HepG2 (cell line): ENCODE results near the gene ALK. TPM values are rescaled to one million over a fixed set of nuclear protein-coding genes. Genes with fewer than 3 reads are reported as not detected.

Source experiments
- ATAC-seq: fragments of 200-7000 bp; cut with Tn5 transposase; 3 replicates; pipeline ENCODE4 v1.9.1; 2020; ENCODE audit warnings: mild to moderate bottlenecking, moderate library complexity
- BruUV-seq: library from RNA; stranded (reverse); fragments of 400-500 nt; replicated peaks from 2 replicates; lab custom pipeline; 2021; lab: Mats Ljungman, UMichigan
- CTCF ChIA-PET: fragments of 300-600 bp; formaldehyde crosslinking; extraction: SDS; loops from one replicate; lab custom pipeline; 2021; ENCODE audit warnings: low total read pairs, inconsistent platforms, low intra/inter-chr PET ratio; lab: Yijun Ruan, JAX
- POLR2A ChIA-PET: fragments of 350-600 bp; sonication (Branson Sonifier 250); formaldehyde crosslinking; loops from one replicate; lab custom pipeline; 2020; ENCODE audit warnings: antibody characterized with exemption, inconsistent platforms; lab: Yijun Ruan, JAX
- DNase-seq: peaks from one replicate; pipeline ENCODE4 v3.0.0-alpha.2; 2015; ENCODE audit warnings: low spot score
- FAIRE-seq: peaks from 3 replicates; lab custom pipeline; 2011; peaks lifted over from hg19 to GRCh38; lab: Jason Lieb, UNC
- H2AFZ ChIP-seq: one replicate; pipeline ENCODE4 v1.6.1; 2011; ENCODE audit warnings: low read length, inconsistent platforms
- H3K27ac ChIP-seq: fragments of 300-600 bp; 3 replicates; pipeline ENCODE4 v1.8.0; 2011; ENCODE audit warnings: mixed run types, mild to moderate bottlenecking, mixed read lengths, low read length, inconsistent platforms; ENCODE audit not compliant: insufficient read depth; ENCODE audit errors: extremely low read length
- H3K27me3 ChIP-seq, 2 experiments: fragments of 200-600 bp in 1 of 2; 2 replicates in 1 of 2; 3 replicates in 1 of 2; pipeline versions ENCODE4 v1.6.0 to v1.8.0; 2011; ENCODE audit warnings: low read length in 2 of 2, mild to moderate bottlenecking in 2 of 2, moderate library complexity in 2 of 2, inconsistent platforms in 1 of 2; ENCODE audit not compliant: insufficient read depth in 2 of 2, control insufficient read depth in 1 of 2
- H3K36me3 ChIP-seq, 2 experiments: fragments of 200-600 bp in 1 of 2; replicated peaks in 1 of 2; 2 replicates in 1 of 2; 3 replicates in 1 of 2; pipeline versions ENCODE4 v1.5.1 to v1.8.0; 2011; ENCODE audit warnings: low read length in 2 of 2, inconsistent platforms in 1 of 2; ENCODE audit not compliant: insufficient read depth in 2 of 2, control insufficient read depth in 1 of 2
- H3K4me1 ChIP-seq: 2 replicates; pipeline ENCODE4 v1.5.1; 2012; ENCODE audit warnings: low read length, inconsistent platforms; ENCODE audit not compliant: insufficient read depth
- H3K4me2 ChIP-seq: 2 replicates; pipeline ENCODE4 v1.6.0; 2011; ENCODE audit warnings: low read depth, low read length, inconsistent platforms
- H3K4me3 ChIP-seq, 3 experiments: fragments of 200-600 bp in 1 of 3; sonication (generic), shearing (Covaris generic) in 1 of 3; replicated peaks in 1 of 3; 2 replicates each; pipeline ENCODE4 v1.5.1; 2011 to 2016; ENCODE audit warnings: low read length in 3 of 3, inconsistent platforms in 2 of 3, low read depth in 2 of 3, mild to moderate bottlenecking in 2 of 3, control low read depth in 1 of 3, mixed read lengths in 1 of 3; ENCODE audit not compliant: insufficient read depth in 1 of 3
- H3K79me2 ChIP-seq: one replicate; pipeline ENCODE4 v1.6.1; 2011; ENCODE audit warnings: low read length, inconsistent platforms; ENCODE audit not compliant: insufficient read depth
- H3K9ac ChIP-seq: 2 replicates; pipeline ENCODE4 v1.6.0; 2011; ENCODE audit warnings: mild to moderate bottlenecking, low read depth, low read length, inconsistent platforms; ENCODE audit not compliant: insufficient read depth
- H3K9me3 ChIP-seq: 2 replicates; pipeline ENCODE4 v1.5.1; 2012; ENCODE audit warnings: mild to moderate bottlenecking, low read length
- H4K20me1 ChIP-seq: 2 replicates; pipeline ENCODE4 v1.6.0; 2011; ENCODE audit warnings: inconsistent platforms, mild to moderate bottlenecking, low read length, moderate library complexity; ENCODE audit not compliant: insufficient read depth
- ATAD3A ChIP-seq: sonication (generic); formaldehyde crosslinking; IDR thresholded peaks from 2 replicates; pipeline ENCODE4 v1.4.0; 2020; ENCODE audit warnings: missing genetic modification reagents
- HDAC2 ChIP-seq: sonication (generic); formaldehyde crosslinking; IDR thresholded peaks from 2 replicates; pipeline ENCODE4 v1.4.0; 2020; ENCODE audit warnings: missing genetic modification reagents
- HHEX ChIP-seq: IDR thresholded peaks from 2 replicates; pipeline ENCODE4 v1.6.1; 2016; ENCODE audit warnings: control low read depth
- KLF11 ChIP-seq: IDR thresholded peaks from 2 replicates; pipeline ENCODE4 v1.6.1; 2016; ENCODE audit warnings: missing compliant biosample characterization
- PHF8 ChIP-seq: sonication (generic); formaldehyde crosslinking; IDR thresholded peaks from 2 replicates; pipeline ENCODE4 v1.5.0; 2020; ENCODE audit warnings: missing genetic modification reagents
- PRMT3 ChIP-seq: sonication (generic); formaldehyde crosslinking; IDR thresholded peaks from 2 replicates; pipeline ENCODE4 v1.8.1; 2022; ENCODE audit warnings: low read depth, mild to moderate bottlenecking, moderate library complexity, missing genetic modification reagents, borderline replicate concordance
- RORA ChIP-seq: sonication (generic); formaldehyde crosslinking; IDR thresholded peaks from 2 replicates; pipeline ENCODE4 v1.5.0; 2020; ENCODE audit warnings: mild to moderate bottlenecking, missing genetic modification reagents, moderate library complexity
- ZNF296 ChIP-seq: sonication (generic); formaldehyde crosslinking; conservative IDR thresholded peaks from 2 replicates; pipeline ENCODE4 v1.5.0; 2020; ENCODE audit warnings: mild to moderate bottlenecking, missing genetic modification reagents
- WGBS: methylation state at CpG from one replicate; pipeline ENCODE4 v1.1.6; 2017; ENCODE audit warnings: low lambda C conversion rate; 5-methylcytosine and 5-hydroxymethylcytosine counted together
- in situ Hi-C: cut with HindIII; loops from 2 replicates; pipeline ENCODE4 v1.10.0; 2017; ENCODE audit warnings: low pct_unique_long_range_greater_than_20kb; ENCODE audit not compliant: extremely low pct_ligation_motif_present
- intact Hi-C: fragments of 100-400 bp; cut with micrococcal nuclease; formaldehyde crosslinking; loops from one replicate; pipeline ENCODE4 v1.10.0; 2022; ENCODE audit not compliant: unreplicated experiment
- polyA plus RNA-seq, 8 experiments: library from polyadenylated mRNA; depleted of rRNA in 3 of 8; stranded (reverse) in 7 of 8; unstranded in 1 of 8; fragments of >200 nt; fragmentation: Illumina TruSeq in 4 of 8; extraction: Trizol in 4 of 8; gene quantifications; 2 replicates each; pipeline versions ENCODE4 v1.2.1 to v1.2.3, GENCODE V29; 2011 to 2016; ENCODE audit warnings: low read depth in 4 of 8, missing spikeins in 1 of 8, mixed read lengths in 1 of 8; ENCODE audit not compliant: insufficient read depth in 1 of 8
- total RNA-seq, 5 experiments: library from RNA; depleted of rRNA; stranded (reverse); fragments of >200 nt; fragmentation: Illumina TruSeq; extraction: Trizol; gene quantifications; 2 replicates each; pipeline ENCODE4 v1.2.3, GENCODE V29; 2016; ENCODE audit warnings: low read depth in 1 of 5
- TF ChIP-seq, protein P1 (sequence below): sonication (generic); formaldehyde crosslinking; IDR thresholded peaks from 2 replicates; pipeline ENCODE4 v1.4.0; 2020; ENCODE audit warnings: low read depth, missing genetic modification reagents
- TF ChIP-seq, protein P2 (sequence below): sonication (generic); formaldehyde crosslinking; IDR thresholded peaks from 2 replicates; pipeline ENCODE4 v1.8.0; 2023; ENCODE audit warnings: mild to moderate bottlenecking, missing genetic modification reagents
- TF ChIP-seq, protein P3 (sequence below): sonication (generic); formaldehyde crosslinking; IDR thresholded peaks from 2 replicates; pipeline ENCODE4 v1.4.0; 2020; ENCODE audit warnings: mild to moderate bottlenecking, low read depth, missing genetic modification reagents
- TF ChIP-seq, protein P4 (sequence below): sonication (generic); formaldehyde crosslinking; IDR thresholded peaks from 2 replicates; pipeline ENCODE4 v1.4.0; 2020; ENCODE audit warnings: missing genetic modification reagents
- TF ChIP-seq, protein P5 (sequence below), 2 experiments: sonication (generic) in 1 of 2; formaldehyde crosslinking in 1 of 2; IDR thresholded peaks; 2 replicates each; pipeline versions ENCODE4 v1.4.0 to v1.6.1; 2018 to 2020; ENCODE audit warnings: missing genetic modification reagents in 2 of 2, borderline replicate concordance in 1 of 2, low read depth in 1 of 2, mild to moderate bottlenecking in 1 of 2, missing biosample characterization in 1 of 2
- TF ChIP-seq, protein P6 (sequence below): sonication (generic); formaldehyde crosslinking; IDR thresholded peaks from 2 replicates; pipeline ENCODE4 v1.8.0; 2022; ENCODE audit warnings: missing genetic modification reagents, mild to moderate bottlenecking, inconsistent platforms, borderline replicate concordance

ALK gene
- total and polyA plus RNA-seq, 2 of the 13 experiments (the other 11 are each of a cell fraction or from before 2014, with no cell fraction given), result not detected

DNA sequence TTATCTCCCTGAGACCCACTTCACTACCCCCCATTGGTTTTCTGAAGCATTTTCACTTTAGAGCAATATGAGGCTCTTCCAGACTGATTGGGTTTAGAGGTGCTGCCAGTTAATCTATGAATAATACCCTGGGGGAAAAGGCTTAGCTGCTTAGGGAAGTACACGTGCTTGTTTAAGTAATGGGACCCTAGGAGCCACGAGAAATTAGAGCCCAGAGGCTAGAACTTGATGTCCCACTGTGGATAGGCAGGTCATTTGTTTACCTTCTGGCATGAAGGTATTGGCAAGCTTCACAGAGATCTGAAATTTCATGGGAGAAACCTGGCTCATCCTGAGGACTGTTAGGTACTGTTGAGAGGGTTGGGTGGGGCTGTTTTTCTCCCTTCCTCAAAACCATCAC, 746.4 kb downstream of the ALK start:
- H3K4me3 ChIP-seq, result no peak overlapping the region
- no peak overlapping the region for H3K9ac ChIP-seq
- 5% methylated on average over 2 of the region's 2 CpGs for WGBS
- BruUV-seq, result no TSS peak
- no peak for FAIRE-seq
- H2AFZ ChIP-seq, result no peak overlapping the region
- no peak for DNase-seq
- H3K9me3 ChIP-seq, result no peaks in the 10 kb centered on the region
- H3K4me1 ChIP-seq, result no peaks in the 10 kb centered on the region
- H3K27ac ChIP-seq, result no peak overlapping the region
- ATAC-seq, result no peak
- in situ Hi-C loops (no loop called here), intact Hi-C loops (no loop called here)
- no peaks in the 10 kb centered on the region for H3K27me3 ChIP-seq
- POLR2A ChIA-PET, result no interaction called here
- H3K4me2 ChIP-seq, result no peak overlapping the region
- no peaks in the 10 kb centered on the region for H4K20me1 ChIP-seq
- no peaks in the 10 kb centered on the region for H3K36me3 ChIP-seq
- H3K79me2 ChIP-seq, result no peaks in the 10 kb centered on the region
- CTCF ChIA-PET, result no interaction called here
- no peak for TF ChIP-seq KLF11
- TF ChIP-seq, protein P1, sequence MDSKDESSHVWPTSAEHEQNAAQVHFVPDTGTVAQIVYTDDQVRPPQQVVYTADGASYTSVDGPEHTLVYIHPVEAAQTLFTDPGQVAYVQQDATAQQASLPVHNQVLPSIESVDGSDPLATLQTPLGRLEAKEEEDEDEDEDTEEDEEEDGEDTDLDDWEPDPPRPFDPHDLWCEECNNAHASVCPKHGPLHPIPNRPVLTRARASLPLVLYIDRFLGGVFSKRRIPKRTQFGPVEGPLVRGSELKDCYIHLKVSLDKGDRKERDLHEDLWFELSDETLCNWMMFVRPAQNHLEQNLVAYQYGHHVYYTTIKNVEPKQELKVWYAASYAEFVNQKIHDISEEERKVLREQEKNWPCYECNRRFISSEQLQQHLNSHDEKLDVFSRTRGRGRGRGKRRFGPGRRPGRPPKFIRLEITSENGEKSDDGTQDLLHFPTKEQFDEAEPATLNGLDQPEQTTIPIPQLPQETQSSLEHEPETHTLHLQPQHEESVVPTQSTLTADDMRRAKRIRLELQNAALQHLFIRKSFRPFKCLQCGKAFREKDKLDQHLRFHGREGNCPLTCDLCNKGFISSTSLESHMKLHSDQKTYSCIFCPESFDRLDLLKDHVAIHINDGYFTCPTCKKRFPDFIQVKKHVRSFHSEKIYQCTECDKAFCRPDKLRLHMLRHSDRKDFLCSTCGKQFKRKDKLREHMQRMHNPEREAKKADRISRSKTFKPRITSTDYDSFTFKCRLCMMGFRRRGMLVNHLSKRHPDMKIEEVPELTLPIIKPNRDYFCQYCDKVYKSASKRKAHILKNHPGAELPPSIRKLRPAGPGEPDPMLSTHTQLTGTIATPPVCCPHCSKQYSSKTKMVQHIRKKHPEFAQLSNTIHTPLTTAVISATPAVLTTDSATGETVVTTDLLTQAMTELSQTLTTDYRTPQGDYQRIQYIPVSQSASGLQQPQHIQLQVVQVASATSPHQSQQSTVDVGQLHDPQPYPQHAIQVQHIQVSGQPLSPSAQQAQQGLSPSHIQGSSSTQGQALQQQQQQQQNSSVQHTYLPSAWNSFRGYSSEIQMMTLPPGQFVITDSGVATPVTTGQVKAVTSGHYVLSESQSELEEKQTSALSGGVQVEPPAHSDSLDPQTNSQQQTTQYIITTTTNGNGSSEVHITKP, result no peak
- TF ChIP-seq ZNF296, result no peak
- TF ChIP-seq, protein P2, sequence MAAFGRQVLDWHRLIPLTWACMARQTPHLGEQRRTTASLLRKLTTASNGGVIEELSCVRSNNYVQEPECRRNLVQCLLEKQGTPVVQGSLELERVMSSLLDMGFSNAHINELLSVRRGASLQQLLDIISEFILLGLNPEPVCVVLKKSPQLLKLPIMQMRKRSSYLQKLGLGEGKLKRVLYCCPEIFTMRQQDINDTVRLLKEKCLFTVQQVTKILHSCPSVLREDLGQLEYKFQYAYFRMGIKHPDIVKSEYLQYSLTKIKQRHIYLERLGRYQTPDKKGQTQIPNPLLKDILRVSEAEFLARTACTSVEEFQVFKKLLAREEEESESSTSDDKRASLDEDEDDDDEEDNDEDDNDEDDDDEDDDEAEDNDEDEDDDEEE (CRISPR knock-in tag), result no peak
- TF ChIP-seq HDAC2, result no peak
- TF ChIP-seq, protein P3, sequence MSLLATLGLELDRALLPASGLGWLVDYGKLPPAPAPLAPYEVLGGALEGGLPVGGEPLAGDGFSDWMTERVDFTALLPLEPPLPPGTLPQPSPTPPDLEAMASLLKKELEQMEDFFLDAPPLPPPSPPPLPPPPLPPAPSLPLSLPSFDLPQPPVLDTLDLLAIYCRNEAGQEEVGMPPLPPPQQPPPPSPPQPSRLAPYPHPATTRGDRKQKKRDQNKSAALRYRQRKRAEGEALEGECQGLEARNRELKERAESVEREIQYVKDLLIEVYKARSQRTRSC (CRISPR knock-in tag), result no peak
- no peak for TF ChIP-seq ATAD3A (CRISPR knock-in tag)
- TF ChIP-seq, protein P4, sequence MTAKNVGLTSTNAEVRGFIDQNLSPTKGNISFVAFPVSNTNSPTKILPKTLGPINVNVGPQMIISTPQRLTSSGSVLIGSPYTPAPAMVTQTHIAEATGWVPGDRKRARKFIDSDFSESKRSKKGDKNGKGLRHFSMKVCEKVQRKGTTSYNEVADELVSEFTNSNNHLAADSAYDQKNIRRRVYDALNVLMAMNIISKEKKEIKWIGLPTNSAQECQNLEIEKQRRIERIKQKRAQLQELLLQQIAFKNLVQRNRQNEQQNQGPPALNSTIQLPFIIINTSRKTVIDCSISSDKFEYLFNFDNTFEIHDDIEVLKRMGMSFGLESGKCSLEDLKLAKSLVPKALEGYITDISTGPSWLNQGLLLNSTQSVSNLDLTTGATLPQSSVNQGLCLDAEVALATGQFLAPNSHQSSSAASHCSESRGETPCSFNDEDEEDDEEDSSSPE (CRISPR knock-in tag), result no peak
- no peak for TF ChIP-seq HHEX (CRISPR knock-in tag)
- TF ChIP-seq, protein P5, sequence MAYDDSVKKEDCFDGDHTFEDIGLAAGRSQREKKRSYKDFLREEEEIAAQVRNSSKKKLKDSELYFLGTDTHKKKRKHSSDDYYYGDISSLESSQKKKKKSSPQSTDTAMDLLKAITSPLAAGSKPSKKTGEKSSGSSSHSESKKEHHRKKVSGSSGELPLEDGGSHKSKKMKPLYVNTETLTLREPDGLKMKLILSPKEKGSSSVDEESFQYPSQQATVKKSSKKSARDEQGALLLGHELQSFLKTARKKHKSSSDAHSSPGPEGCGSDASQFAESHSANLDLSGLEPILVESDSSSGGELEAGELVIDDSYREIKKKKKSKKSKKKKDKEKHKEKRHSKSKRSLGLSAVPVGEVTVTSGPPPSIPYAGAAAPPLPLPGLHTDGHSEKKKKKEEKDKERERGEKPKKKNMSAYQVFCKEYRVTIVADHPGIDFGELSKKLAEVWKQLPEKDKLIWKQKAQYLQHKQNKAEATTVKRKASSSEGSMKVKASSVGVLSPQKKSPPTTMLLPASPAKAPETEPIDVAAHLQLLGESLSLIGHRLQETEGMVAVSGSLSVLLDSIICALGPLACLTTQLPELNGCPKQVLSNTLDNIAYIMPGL (CRISPR knock-in tag; IDR thresholded peaks at IDR 0.05; ENCODE audit: borderline replicate concordance in 1 of 2, low read depth in 1 of 2), result no peak
- no peak for TF ChIP-seq PHF8 (CRISPR knock-in tag)
- no peak for TF ChIP-seq PRMT3 (CRISPR knock-in tag)
- TF ChIP-seq, protein P6, sequence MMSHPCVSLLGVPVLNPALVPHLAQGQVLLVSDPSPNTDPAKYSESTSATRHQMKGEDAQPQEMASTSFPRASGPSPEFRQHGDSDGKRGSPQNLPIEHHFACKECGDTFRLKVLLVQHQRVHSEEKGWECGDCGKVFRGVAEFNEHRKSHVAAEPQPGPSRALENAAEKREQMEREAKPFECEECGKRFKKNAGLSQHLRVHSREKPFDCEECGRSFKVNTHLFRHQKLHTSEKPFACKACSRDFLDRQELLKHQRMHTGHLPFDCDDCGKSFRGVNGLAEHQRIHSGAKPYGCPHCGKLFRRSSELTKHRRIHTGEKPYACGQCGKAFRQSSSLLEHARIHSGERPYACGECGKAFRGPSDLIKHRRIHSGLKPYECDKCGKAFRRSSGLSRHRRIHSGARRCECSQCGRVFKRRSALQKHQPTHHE (CRISPR knock-in tag), result no peak
- no peak for TF ChIP-seq RORA
